ENCODE measurements around the gene IL36A.

IL36A gene

DNA sequence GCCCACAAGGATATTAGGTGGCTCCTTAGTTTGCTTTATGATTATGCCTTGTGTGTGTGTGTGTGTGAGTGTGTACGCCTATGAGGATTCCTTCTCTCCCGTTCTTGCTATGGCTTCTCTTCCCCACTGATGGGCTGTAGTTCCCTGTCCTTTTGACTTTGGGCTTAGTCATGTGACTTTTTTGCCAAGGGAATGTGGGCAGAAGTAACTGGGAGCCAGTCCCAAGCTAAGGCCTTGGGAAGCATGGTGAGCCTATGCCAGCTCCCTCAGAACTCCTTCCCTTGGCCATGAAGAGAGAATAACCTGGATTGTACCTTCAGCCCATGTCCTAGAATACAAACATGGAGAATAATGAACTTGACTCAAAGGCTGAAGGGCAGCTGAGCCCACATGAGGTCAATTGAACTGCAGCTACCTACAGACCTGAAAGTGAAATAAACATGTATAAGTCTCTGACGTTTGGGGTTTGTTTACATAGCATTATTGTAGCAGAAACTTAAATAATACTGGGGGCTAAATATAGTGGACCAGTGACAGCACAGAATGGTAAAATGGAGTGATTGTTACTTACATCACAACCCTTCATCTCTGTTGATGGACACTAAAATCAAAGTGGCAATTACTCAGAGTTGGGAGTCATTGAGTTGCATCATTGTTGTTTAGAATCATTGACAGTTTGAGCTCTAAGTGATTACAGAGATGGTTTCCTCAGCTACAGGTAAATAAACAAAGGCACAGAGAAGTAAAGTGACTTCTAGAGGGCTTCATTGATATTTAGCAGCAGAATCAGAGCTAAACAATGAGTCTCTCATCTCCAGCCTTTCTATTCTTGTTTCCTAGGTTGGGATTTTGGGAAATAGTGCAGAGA is 42.7 kb upstream of the IL36A start:
- ChIA-PET POLR2A (no interaction called here), CTCF (interaction anchor here (1.0 kb wide), 1 partner anchor 11 kb away, joined by 3 read pairs; no protein-coding TSS in a partner anchor)
- DNase-seq (ENCODE audit: extremely low spot score): no peak
- no peak for TF ChIP-seq NFRKB (IDR thresholded peaks at IDR 0.05)
- TF ChIP-seq, protein P1, sequence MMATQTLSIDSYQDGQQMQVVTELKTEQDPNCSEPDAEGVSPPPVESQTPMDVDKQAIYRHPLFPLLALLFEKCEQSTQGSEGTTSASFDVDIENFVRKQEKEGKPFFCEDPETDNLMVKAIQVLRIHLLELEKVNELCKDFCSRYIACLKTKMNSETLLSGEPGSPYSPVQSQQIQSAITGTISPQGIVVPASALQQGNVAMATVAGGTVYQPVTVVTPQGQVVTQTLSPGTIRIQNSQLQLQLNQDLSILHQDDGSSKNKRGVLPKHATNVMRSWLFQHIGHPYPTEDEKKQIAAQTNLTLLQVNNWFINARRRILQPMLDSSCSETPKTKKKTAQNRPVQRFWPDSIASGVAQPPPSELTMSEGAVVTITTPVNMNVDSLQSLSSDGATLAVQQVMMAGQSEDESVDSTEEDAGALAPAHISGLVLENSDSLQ (IDR thresholded peaks at IDR 0.05): no peak
- no peak for TF ChIP-seq ELF4 (IDR thresholded peaks at IDR 0.05)
- TF ChIP-seq L3MBTL2 (conservative IDR thresholded peaks at IDR 0.05): no peak
- no peak for TF ChIP-seq CTBP1 (IDR thresholded peaks at IDR 0.05; ENCODE audit: borderline replicate concordance)
- no peak for TF ChIP-seq FOXK2 (IDR thresholded peaks at IDR 0.05)
- TF ChIP-seq SUZ12 (IDR thresholded peaks at IDR 0.05): no peak
- no peak for TF ChIP-seq LEF1 (IDR thresholded peaks at IDR 0.05; ENCODE audit: borderline replicate concordance)
- TF ChIP-seq SP1 (IDR thresholded peaks at IDR 0.05): no peak
- TF ChIP-seq TARDBP (IDR thresholded peaks at IDR 0.05): no peak
- TF ChIP-seq ARNT (IDR thresholded peaks at IDR 0.05): no peak
- TF ChIP-seq ZNF384 (IDR thresholded peaks at IDR 0.05): no peak
- no peak for TF ChIP-seq BHLHE40 (IDR thresholded peaks at IDR 0.05; ENCODE audit: borderline replicate concordance)
- no peak for TF ChIP-seq FOXM1 (IDR thresholded peaks at IDR 0.05; ENCODE audit: borderline replicate concordance)
- no peak for TF ChIP-seq HDGF (IDR thresholded peaks at IDR 0.05; ENCODE audit: borderline replicate concordance)
- no peak for TF ChIP-seq FOXA1 (IDR thresholded peaks at IDR 0.05)

DNA sequence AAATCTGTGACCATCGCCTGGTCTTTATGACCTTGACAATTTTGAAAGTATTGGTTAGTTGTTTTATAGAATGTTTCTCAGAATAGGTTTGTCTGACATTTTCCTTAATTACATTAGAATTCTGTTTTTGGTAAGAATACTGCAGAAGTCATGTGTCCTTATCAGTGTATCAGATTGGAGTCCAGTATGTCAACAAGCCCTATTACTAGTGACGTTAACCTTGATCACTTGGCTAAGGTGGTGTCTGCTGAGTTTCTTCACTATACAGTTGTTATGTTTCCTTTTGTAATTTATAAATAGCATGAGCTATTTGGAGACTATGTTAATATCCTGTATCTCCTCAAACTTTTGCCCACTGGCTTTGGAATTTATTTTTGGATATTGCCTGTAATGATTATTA is 38.2 kb upstream of the IL36A start:
- POLR2A ChIA-PET: no interaction called here
- TF ChIP-seq HDGF (IDR thresholded peaks at IDR 0.05; ENCODE audit: borderline replicate concordance): no peak
- CTCF ChIA-PET: no interaction called here
- DNase-seq (ENCODE audit: extremely low spot score): no peak

DNA sequence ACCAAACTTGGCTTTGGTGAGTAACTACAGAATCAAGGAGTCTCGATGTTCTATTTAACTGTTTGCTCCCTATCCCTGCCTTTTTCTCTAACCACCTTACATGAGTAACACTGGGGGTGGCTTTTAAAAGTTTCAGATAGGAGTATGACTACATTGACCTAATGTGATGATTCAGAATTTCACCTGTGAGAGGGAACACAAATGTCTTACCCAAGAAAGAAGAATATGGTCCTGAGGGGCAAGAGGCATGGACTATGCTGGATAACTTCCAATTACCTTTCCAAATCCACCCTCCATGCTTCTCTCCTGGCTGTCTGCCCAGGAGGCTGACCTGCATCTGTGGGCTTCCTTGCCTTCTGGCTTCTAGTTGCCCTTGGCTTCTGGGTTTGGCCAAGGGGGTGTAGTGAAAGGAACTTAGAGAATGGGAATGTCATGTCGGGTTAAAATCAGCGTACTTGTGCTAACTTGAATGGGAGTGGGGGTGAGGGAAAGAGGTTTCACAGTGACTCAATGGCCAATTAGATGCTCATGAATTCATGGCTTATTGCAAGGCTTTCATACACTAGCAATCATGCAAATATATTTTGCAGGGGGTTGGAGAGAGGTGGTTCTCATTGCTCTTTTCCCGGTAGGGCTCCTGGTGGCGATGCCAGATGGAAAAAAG is 32.7 kb upstream of the IL36A start:
- no peak for TF ChIP-seq BHLHE40 (IDR thresholded peaks at IDR 0.05; ENCODE audit: borderline replicate concordance)
- no peak for TF ChIP-seq FOXK2 (IDR thresholded peaks at IDR 0.05)
- no peak for TF ChIP-seq NFRKB (IDR thresholded peaks at IDR 0.05)
- TF ChIP-seq FOXA1 (IDR thresholded peaks at IDR 0.05): no peak
- TF ChIP-seq FOXM1 (IDR thresholded peaks at IDR 0.05; ENCODE audit: borderline replicate concordance): no peak
- no peak for TF ChIP-seq ELF4 (IDR thresholded peaks at IDR 0.05)
- no peak for TF ChIP-seq HDGF (IDR thresholded peaks at IDR 0.05; ENCODE audit: borderline replicate concordance)
- no peak for DNase-seq (ENCODE audit: extremely low spot score)
- POLR2A ChIA-PET: no interaction called here
- CTCF ChIA-PET: no interaction called here

DNA sequence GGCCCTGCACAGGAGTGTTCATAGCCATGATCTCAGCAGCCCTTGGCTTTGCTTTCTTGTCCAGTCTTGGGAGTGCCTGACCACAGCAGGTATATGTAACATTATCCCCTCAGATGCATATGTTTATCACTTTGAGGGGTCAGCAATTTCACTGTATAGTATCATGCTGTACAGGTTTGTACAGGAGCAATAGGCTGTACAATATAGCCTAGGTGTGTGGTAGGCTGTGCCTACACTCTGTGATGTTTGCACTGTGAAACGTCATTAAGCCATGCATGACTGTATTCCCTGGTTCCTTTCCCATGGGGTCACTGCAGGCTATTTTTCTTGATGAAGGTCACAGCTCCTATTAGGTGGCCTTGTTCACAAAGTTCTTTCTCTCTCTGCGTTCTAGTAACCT is 32.1 kb upstream of the IL36A start:
- DNase-seq (ENCODE audit: extremely low spot score): no peak
- no peak for TF ChIP-seq L3MBTL2 (conservative IDR thresholded peaks at IDR 0.05)
- no peak for TF ChIP-seq BHLHE40 (IDR thresholded peaks at IDR 0.05; ENCODE audit: borderline replicate concordance)
- TF ChIP-seq NFRKB (IDR thresholded peaks at IDR 0.05): no peak
- no peak for TF ChIP-seq FOXM1 (IDR thresholded peaks at IDR 0.05; ENCODE audit: borderline replicate concordance)
- no peak for TF ChIP-seq LEF1 (IDR thresholded peaks at IDR 0.05; ENCODE audit: borderline replicate concordance)
- no peak for TF ChIP-seq FOXA1 (IDR thresholded peaks at IDR 0.05)
- no peak for TF ChIP-seq CTBP1 (IDR thresholded peaks at IDR 0.05; ENCODE audit: borderline replicate concordance)
- no peak for TF ChIP-seq HDGF (IDR thresholded peaks at IDR 0.05; ENCODE audit: borderline replicate concordance)
- CTCF ChIA-PET: no interaction called here
- POLR2A ChIA-PET: no interaction called here

DNA sequence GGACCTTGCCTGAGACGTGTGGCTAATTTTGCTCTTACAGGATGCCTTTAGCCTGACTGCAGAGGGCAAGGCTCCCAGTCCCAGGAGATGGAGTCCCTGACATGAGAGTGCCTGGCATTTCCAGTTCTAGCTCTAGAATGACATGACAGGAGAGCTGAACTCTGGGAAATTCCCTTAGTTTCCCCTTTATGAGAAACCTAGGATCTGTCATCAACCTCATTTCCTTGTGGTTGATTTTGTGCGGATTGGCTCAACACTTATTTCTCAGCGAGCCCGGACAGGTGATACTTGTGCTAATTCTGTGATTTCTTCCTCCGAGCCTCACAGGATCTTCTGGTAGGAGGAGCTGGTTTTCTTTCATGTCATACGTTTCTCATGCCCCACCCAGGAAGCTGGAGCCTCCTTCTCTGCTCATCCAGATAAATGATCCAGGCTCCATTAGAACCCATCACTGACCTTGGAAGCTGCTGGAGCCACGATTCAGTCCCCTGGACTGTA is 27.7 kb upstream of the IL36A start, which contains the start of gene IL36G:
IL36G (plus strand) TSS at position 448 of the 498 bp plus-strand sequence. CDS start 633 bp downstream, outside the sequence.
- ChIA-PET POLR2A (no interaction called here), CTCF (no interaction called here)
- no peak for TF ChIP-seq SP1 (IDR thresholded peaks at IDR 0.05)
- TF ChIP-seq FOXM1 (IDR thresholded peaks at IDR 0.05; ENCODE audit: borderline replicate concordance): no peak
- no peak for TF ChIP-seq HDGF (IDR thresholded peaks at IDR 0.05; ENCODE audit: borderline replicate concordance)
- TF ChIP-seq ELF4 (IDR thresholded peaks at IDR 0.05): no peak
- no peak for TF ChIP-seq ARNT (IDR thresholded peaks at IDR 0.05)
- no peak for TF ChIP-seq TARDBP (IDR thresholded peaks at IDR 0.05)
- TF ChIP-seq ZNF384 (IDR thresholded peaks at IDR 0.05): no peak
- no peak for TF ChIP-seq FOXK2 (IDR thresholded peaks at IDR 0.05)
- TF ChIP-seq FOXA1 (IDR thresholded peaks at IDR 0.05): no peak
- TF ChIP-seq L3MBTL2 (conservative IDR thresholded peaks at IDR 0.05): no peak
- TF ChIP-seq LEF1 (IDR thresholded peaks at IDR 0.05; ENCODE audit: borderline replicate concordance): no peak
- TF ChIP-seq BHLHE40 (IDR thresholded peaks at IDR 0.05; ENCODE audit: borderline replicate concordance): no peak
- TF ChIP-seq NFRKB (IDR thresholded peaks at IDR 0.05): no peak
- no peak for TF ChIP-seq SUZ12 (IDR thresholded peaks at IDR 0.05)
- no peak for TF ChIP-seq CTBP1 (IDR thresholded peaks at IDR 0.05; ENCODE audit: borderline replicate concordance)
- TF ChIP-seq, protein P1 (IDR thresholded peaks at IDR 0.05): no peak
- no peak for DNase-seq (ENCODE audit: extremely low spot score)

DNA sequence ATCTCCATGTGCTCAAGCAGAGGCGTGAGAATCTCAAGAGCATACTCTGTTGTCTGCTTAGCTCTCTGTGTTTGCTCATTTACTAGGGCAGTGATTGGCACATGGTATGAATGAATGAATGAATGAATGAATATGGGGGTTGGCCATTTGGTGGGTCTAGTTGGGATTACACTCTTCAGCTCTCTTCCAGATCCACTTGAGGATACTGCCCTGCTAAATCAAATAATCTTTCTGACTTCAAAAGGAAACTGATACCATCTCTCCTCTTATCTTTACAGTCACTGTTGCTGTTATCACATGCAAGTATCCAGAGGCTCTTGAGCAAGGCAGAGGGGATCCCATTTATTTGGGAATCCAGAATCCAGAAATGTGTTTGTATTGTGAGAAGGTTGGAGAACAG is 25.5 kb upstream of the IL36A start:
- POLR2A ChIA-PET: no interaction called here
- CTCF ChIA-PET: no interaction called here

More for the DNA sequence above, 25.5 kb upstream of the IL36A start:
- TF ChIP-seq FOXM1 (IDR thresholded peaks at IDR 0.05; ENCODE audit: borderline replicate concordance): no peak
- TF ChIP-seq FOXK2 (IDR thresholded peaks at IDR 0.05): no peak
- no peak for TF ChIP-seq ELF4 (IDR thresholded peaks at IDR 0.05)
- TF ChIP-seq HDGF (IDR thresholded peaks at IDR 0.05; ENCODE audit: borderline replicate concordance): no peak
- TF ChIP-seq L3MBTL2 (conservative IDR thresholded peaks at IDR 0.05): no peak
- TF ChIP-seq, protein P1 (IDR thresholded peaks at IDR 0.05): no peak
- no peak for TF ChIP-seq SP1 (IDR thresholded peaks at IDR 0.05)
- no peak for TF ChIP-seq LEF1 (IDR thresholded peaks at IDR 0.05; ENCODE audit: borderline replicate concordance)
- TF ChIP-seq SUZ12 (IDR thresholded peaks at IDR 0.05): no peak
- no peak for TF ChIP-seq CTBP1 (IDR thresholded peaks at IDR 0.05; ENCODE audit: borderline replicate concordance)
- TF ChIP-seq ARNT (IDR thresholded peaks at IDR 0.05): no peak
- TF ChIP-seq ZNF384 (IDR thresholded peaks at IDR 0.05): no peak
- TF ChIP-seq TARDBP (IDR thresholded peaks at IDR 0.05): no peak
- no peak for TF ChIP-seq FOXA1 (IDR thresholded peaks at IDR 0.05)
- no peak for DNase-seq (ENCODE audit: extremely low spot score)
